Astrocyte of the spinal cord (primary cell): ENCODE data around the gene ADAT1.

Experiments
- DNase-seq: peaks from one replicate; pipeline ENCODE4 v3.0.0; 2011; ENCODE audit warnings: low read depth, low spot score
- H3K4me3 ChIP-seq: 2 replicates; pipeline ENCODE4 v1.5.1; 2011; ENCODE audit warnings: low read depth, mild to moderate bottlenecking, low read length, moderate library complexity
- CTCF ChIP-seq: IDR thresholded peaks from 2 replicates; pipeline ENCODE4 v1.5.1; 2012; ENCODE audit warnings: low read depth, mild to moderate bottlenecking, low read length, inconsistent platforms
- in situ Hi-C: cut with HindIII; loops from 2 replicates; pipeline ENCODE4 v1.10.0; 2017; ENCODE audit warnings: low sequenced_read_pairs

Gene ADAT1

GRCh38 chr16:75653922-75654321 lies 30.8 kb upstream of the ADAT1 start:
- no peak overlapping the region for H3K4me3 ChIP-seq
- in situ Hi-C loops: no loop called here
- no peak for TF ChIP-seq CTCF
- DNase-seq: peak; percentile 15

GRCh38 chr16:75648265-75649076 lies 25.4 kb upstream of the ADAT1 start:
- in situ Hi-C loops: no loop called here
- H3K4me3 ChIP-seq: peak overlapping the region; percentile 98
- peak; percentile 76 for DNase-seq
- no peak for TF ChIP-seq CTCF

- DNase-seq: peak; percentile 94
- TF ChIP-seq CTCF: no peak
- peak within 1 kb of the TSS; percentile 98 for H3K4me3 ChIP-seq
- in situ Hi-C loops: no loop called here
These were observed 24.6 kb upstream of the ADAT1 start, which contains the start of the genes KARS1 and TERF2IP for GRCh38 chr16:75647492-75648264. Gene KARS1, minus strand, starts transcription at chr16:75647665. Its CDS starts 26 bp downstream, at chr16:75647639. Gene TERF2IP, plus strand, starts transcription at chr16:75647773. Its CDS starts 110 bp downstream, at chr16:75647883.

- no peak for DNase-seq
- no peak for TF ChIP-seq CTCF
- H3K4me3 ChIP-seq: peak overlapping the region; percentile 98
- in situ Hi-C loops: no loop called here
These were observed 24.0 kb upstream of the ADAT1 start for GRCh38 chr16:75647112-75647491.

GRCh38 chr16:75644240-75645012 lies 21.3 kb upstream of the ADAT1 start:
- H3K4me3 ChIP-seq: no peak overlapping the region
- in situ Hi-C loops: no loop called here
- no peak for DNase-seq
- TF ChIP-seq CTCF: no peak

GRCh38 chr16:75640598-75640997 lies 17.5 kb upstream of the ADAT1 start:
- DNase-seq: no peak
- in situ Hi-C loops: no loop called here
- H3K4me3 ChIP-seq: no peak overlapping the region

More at GRCh38 chr16:75640598-75640997, 17.5 kb upstream of the ADAT1 start:
- TF ChIP-seq CTCF: no peak
